A549 (cell line): Measurements from ENCODE around the gene THEMIS. TPM values are rescaled to one million over a fixed set of nuclear protein-coding genes. Genes with fewer than 3 reads are reported as not detected.

ENCODE experiments used
- ATAC-seq, 2 experiments: fragments of 200-7000 bp in 1 of 2; fragments of >200 bp in 1 of 2; cut with Nextera tagmentation in 1 of 2; cut with Tn5 transposase in 1 of 2; 3 replicates each; pipeline versions ENCODE4 v1.8.0 to v1.9.1; 2018 to 2020; ENCODE audit warnings: mild to moderate bottlenecking in 1 of 2, moderate library complexity in 1 of 2
- CTCF ChIA-PET: fragments of 300-600 bp; sonication (Branson Sonifier 250); formaldehyde crosslinking; extraction: SDS; loops from one replicate; lab custom pipeline; 2021; ENCODE audit warnings: antibody characterized with exemption, inconsistent platforms; lab: Yijun Ruan, JAX
- POLR2A ChIA-PET: fragments of 350-600 bp; formaldehyde crosslinking; extraction: SDS; loops from one replicate; lab custom pipeline; 2021; ENCODE audit warnings: antibody characterized with exemption, inconsistent platforms; lab: Yijun Ruan, JAX
- DNase-seq, 2 experiments: peaks; one replicate each; pipeline versions ENCODE4 v3.0.0 to v3.0.0-alpha.2; 2011 to 2016; ENCODE audit warnings: low read depth in 1 of 2, low spot score in 1 of 2
- FAIRE-seq: peaks from 2 replicates; lab custom pipeline; 2011; peaks lifted over from hg19 to GRCh38; lab: Jason Lieb, UNC
- H3K27ac ChIP-seq, 2 experiments: fragments of >200 bp; sonication (Bioruptor Twin); formaldehyde crosslinking; 3 replicates each; pipeline ENCODE4 v1.5.1; 2016 to 2017
- H3K4me1 ChIP-seq: fragments of >200 bp; sonication (Bioruptor Twin); formaldehyde crosslinking; 3 replicates; pipeline ENCODE4 v1.6.1; 2016
- H3K4me2 ChIP-seq: fragments of >200 bp; sonication (Bioruptor Twin); formaldehyde crosslinking; 3 replicates; pipeline ENCODE4 v1.6.1; 2016
- H3K4me3 ChIP-seq: fragments of >200 bp; sonication (Bioruptor Twin); formaldehyde crosslinking; 3 replicates; pipeline ENCODE4 v1.5.1; 2016
- H3K9me3 ChIP-seq: fragments of >200 bp; sonication (Bioruptor Twin); formaldehyde crosslinking; 3 replicates; pipeline ENCODE4 v1.6.1; 2016
- BHLHE40 ChIP-seq: IDR thresholded peaks from 2 replicates; pipeline ENCODE4 v1.6.1; 2012; ENCODE audit warnings: low read depth, low read length, inconsistent platforms
- CBX2 ChIP-seq: fragments of 200-600 bp; sonication (generic); IDR thresholded peaks from 2 replicates; pipeline ENCODE4 v1.6.1; 2016; ENCODE audit warnings: low read depth, mild to moderate bottlenecking, borderline replicate concordance
- CHD2 ChIP-seq: fragments of 150-350 bp; IDR thresholded peaks from 2 replicates; pipeline ENCODE4 v1.6.1; 2014; ENCODE audit warnings: low read length; ENCODE audit not compliant: partially characterized antibody
- CHD4 ChIP-seq: fragments of 200-600 bp; sonication (generic); IDR thresholded peaks from 2 replicates; pipeline ENCODE4 v1.6.1; 2016; ENCODE audit warnings: antibody characterized with exemption, mild to moderate bottlenecking, borderline replicate concordance
- CTCF ChIP-seq: fragments of >200 bp; sonication (Bioruptor Twin); formaldehyde crosslinking; IDR thresholded peaks from 3 replicates; pipeline ENCODE4 v1.5.1; 2016
- EHMT2 ChIP-seq: fragments of 200-600 bp; sonication (generic); IDR thresholded peaks from 2 replicates; pipeline ENCODE4 v1.6.1; 2016; ENCODE audit warnings: antibody characterized with exemption, low read depth, mild to moderate bottlenecking, moderate library complexity
- FOXS1 ChIP-seq: fragments of 250-450 bp; sonication (Bioruptor Pico); IDR thresholded peaks from 2 replicates; pipeline ENCODE4 v1.5.0; 2020; ENCODE audit warnings: mild to moderate bottlenecking, moderate library complexity
- HDAC2 ChIP-seq: fragments of 200-600 bp; sonication (generic); IDR thresholded peaks from 2 replicates; pipeline ENCODE4 v1.6.1; 2016
- HES2 ChIP-seq: fragments of >200 bp; sonication (Bioruptor Twin); formaldehyde crosslinking; IDR thresholded peaks from 2 replicates; pipeline ENCODE4 v1.6.1; 2016
- HMGXB4 ChIP-seq: fragments of 250-450 bp; sonication (Bioruptor Pico); IDR thresholded peaks from 2 replicates; pipeline ENCODE4 v1.5.0; 2021; ENCODE audit warnings: mild to moderate bottlenecking, moderate library complexity, borderline replicate concordance
- HOXA7 ChIP-seq: fragments of 250-450 bp; sonication (Bioruptor Pico); IDR thresholded peaks from 2 replicates; pipeline ENCODE4 v1.5.0; 2020; ENCODE audit warnings: mild to moderate bottlenecking, moderate library complexity
- JUN ChIP-seq, 2 experiments: fragments of >200 bp; sonication (Bioruptor Twin); formaldehyde crosslinking; IDR thresholded peaks; 2 replicates in 1 of 2; 3 replicates in 1 of 2; pipeline ENCODE4 v1.6.1; 2016 to 2017
- JUNB ChIP-seq: fragments of >200 bp; sonication (Bioruptor Twin); formaldehyde crosslinking; IDR thresholded peaks from 2 replicates; pipeline ENCODE4 v1.6.1; 2016
- KDM1A ChIP-seq: fragments of 200-600 bp; sonication (generic); IDR thresholded peaks from 2 replicates; pipeline ENCODE4 v1.6.1; 2016; ENCODE audit warnings: low read depth, mild to moderate bottlenecking
- MAX ChIP-seq: IDR thresholded peaks from 2 replicates; pipeline ENCODE4 v1.6.1; 2012
- MYC ChIP-seq: IDR thresholded peaks from 2 replicates; pipeline ENCODE4 v1.6.1; 2012; ENCODE audit warnings: mild to moderate bottlenecking, inconsistent platforms, low read length, improper control_type of control experiment, borderline replicate concordance
- PHF8 ChIP-seq: fragments of 200-600 bp; sonication (generic); IDR thresholded peaks from 2 replicates; pipeline ENCODE4 v1.6.1; 2016; ENCODE audit warnings: low read depth, mild to moderate bottlenecking, antibody characterized with exemption, moderate library complexity, borderline replicate concordance
- POLR2A ChIP-seq: IDR thresholded peaks from 2 replicates; pipeline ENCODE4 v1.6.1; 2012; ENCODE audit warnings: mild to moderate bottlenecking, low read length
- POLR2AphosphoS2 ChIP-seq: conservative IDR thresholded peaks from 2 replicates; pipeline ENCODE4 v1.6.1; 2012; ENCODE audit warnings: low read length, improper control_type of control experiment, inconsistent platforms
- RAD21 ChIP-seq, 2 experiments: fragments of >200 bp in 1 of 2; sonication (Bioruptor Twin) in 1 of 2; formaldehyde crosslinking in 1 of 2; IDR thresholded peaks in 1 of 2; conservative IDR thresholded peaks in 1 of 2; 2 replicates in 1 of 2; 3 replicates in 1 of 2; pipeline ENCODE4 v1.6.1; 2012 to 2018; ENCODE audit warnings: inconsistent platforms in 1 of 2
- RCOR1 ChIP-seq: fragments of 150-350 bp; IDR thresholded peaks from 2 replicates; pipeline ENCODE4 v1.6.1; 2014; ENCODE audit warnings: antibody characterized with exemption, low read length, low read depth
- RNF2 ChIP-seq: fragments of 200-600 bp; sonication (generic); IDR thresholded peaks from 2 replicates; pipeline ENCODE4 v1.6.1; 2016; ENCODE audit warnings: low read depth, mild to moderate bottlenecking, antibody characterized with exemption, moderate library complexity, borderline replicate concordance
- SMC3 ChIP-seq: fragments of >200 bp; sonication (Bioruptor Twin); formaldehyde crosslinking; IDR thresholded peaks from 3 replicates; pipeline ENCODE4 v1.6.1; 2018; ENCODE audit warnings: inconsistent platforms
- SREBF2 ChIP-seq: fragments of 450-650 bp; IDR thresholded peaks from 2 replicates; pipeline ENCODE4 v1.6.1; 2014; ENCODE audit warnings: mild to moderate bottlenecking, moderate library complexity
- TFCP2L1 ChIP-seq: fragments of 250-450 bp; sonication (Bioruptor Pico); IDR thresholded peaks from 2 replicates; pipeline ENCODE4 v1.5.0; 2021; ENCODE audit warnings: mild to moderate bottlenecking
- USF2 ChIP-seq: fragments of 450-650 bp; IDR thresholded peaks from 2 replicates; pipeline ENCODE4 v1.6.1; 2014; ENCODE audit warnings: antibody characterized with exemption
- ZNF302 ChIP-seq: fragments of 250-450 bp; sonication (Bioruptor Pico); IDR thresholded peaks from 2 replicates; pipeline ENCODE4 v1.9.0; 2021; ENCODE audit warnings: inconsistent platforms, mild to moderate bottlenecking, moderate library complexity
- WGBS: methylation state at CpG from one replicate; pipeline ENCODE4 v1.1.6; 2017; ENCODE audit errors: missing lambda C conversion rate; 5-methylcytosine and 5-hydroxymethylcytosine counted together
- polyA plus RNA-seq, 4 experiments: library from polyadenylated mRNA; depleted of rRNA in 3 of 4; stranded (reverse); fragments of >200 nt; fragmentation: RNase III in 1 of 4; extraction: RNeasy Plus Mini Kit Qiagen cat#74134 plus additional on column Dnase treatment in 1 of 4; gene quantifications; 2 replicates in 3 of 4; 3 replicates in 1 of 4; pipeline ENCODE4 v1.2.3, GENCODE V29; 2011 to 2017

Gene THEMIS
- polyA plus RNA-seq, 2 of the 4 experiments (the other 2 are of a cell fraction) = not detected

GRCh38 chr6:127854009-127854408, 46.8 kb downstream of the THEMIS start:
- 22% methylated on average over 1 of the region's 1 CpG for WGBS

GRCh38 chr6:127851197-127851596, 49.7 kb downstream of the THEMIS start:
- ChIA-PET CTCF (no interaction called here), POLR2A (no interaction called here)
- Histone ChIP-seq H3K4me2 (no peak overlapping the region), H3K27ac (no peak overlapping the region), H3K4me1 (no peaks in the 10 kb centered on the region), H3K9me3 (no peaks in the 10 kb centered on the region), H3K4me3 (no peak overlapping the region)
- no peak for FAIRE-seq
- DNase-seq = no peak
- ATAC-seq = no peak
- WGBS = 35% methylated on average over 1 of the region's 1 CpG
- TF ChIP-seq CBX2 (no peak), ZNF302 (CRISPR knock-in tag) (no peak), CHD2 (no peak), BHLHE40 (no peak), USF2 (no peak), HMGXB4 (CRISPR knock-in tag) (no peak), HES2 (no peak), CTCF (no peak), HDAC2 (no peak), RCOR1 (no peak), EHMT2 (no peak), MYC (no peak), JUN (IDR thresholded peaks at IDR 0.05) (no peak), FOXS1 (CRISPR knock-in tag) (no peak), TFCP2L1 (CRISPR knock-in tag) (no peak)

More at GRCh38 chr6:127854009-127854408, 46.8 kb downstream of the THEMIS start:
- H3K9me3 ChIP-seq = no peaks in the 10 kb centered on the region
- ATAC-seq (no peak), DNase-seq (peak in 1 of 2 experiments; percentile 17), FAIRE-seq (no peak)
- CTCF ChIA-PET = interaction anchor here (3.2 kb wide), 1 partner anchor 663 kb away, joined by 16 read pairs; no protein-coding TSS in a partner anchor
- no peak overlapping the region for H3K4me2 ChIP-seq
- no peak for TF ChIP-seq RNF2
- TF ChIP-seq CBX2 = no peak
- no peak for TF ChIP-seq POLR2A
- TF ChIP-seq JUNB = no peak
- no peak for TF ChIP-seq SREBF2
- peak; percentile 36 to 40; a peak in 3 of 5 replicates for TF ChIP-seq RAD21 (conservative IDR thresholded peaks at IDR 0.05 in 1 of 2, IDR thresholded peaks at IDR 0.05 in 1 of 2)
- TF ChIP-seq HOXA7 (CRISPR knock-in tag) = no peak
- no peak for TF ChIP-seq MAX
- TF ChIP-seq CHD4 = no peak
- TF ChIP-seq EHMT2 = no peak
- TF ChIP-seq CTCF = peak; percentile 15; the same call in 1 of the 3 replicates
- TF ChIP-seq PHF8 = no peak
- no peak for TF ChIP-seq POLR2AphosphoS2
- no peak for TF ChIP-seq HMGXB4 (CRISPR knock-in tag)
- TF ChIP-seq CHD2 = no peak
- TF ChIP-seq HDAC2 = no peak
- TF ChIP-seq SMC3 = 0 out of 3 replicates have a peak, but pooled peaks have one; percentile 23
- TF ChIP-seq KDM1A = no peak
- no peak overlapping the region for H3K27ac ChIP-seq
- POLR2A ChIA-PET = no interaction called here
- H3K4me1 ChIP-seq = no peaks in the 10 kb centered on the region
- H3K4me3 ChIP-seq = no peak overlapping the region
